HepG2 (cell line): ENCODE measurements around the gene OTOP2. TPM values are rescaled to one million over a fixed set of nuclear protein-coding genes. Genes with fewer than 3 reads are reported as not detected.

Experiments used
- FOXA1 ChIP-seq, 2 experiments: fragments of 450-650 bp in 1 of 2; sonication (generic) in 1 of 2; formaldehyde crosslinking in 1 of 2; IDR thresholded peaks; 2 replicates each; pipeline versions ENCODE4 v1.4.0 to v1.6.1; 2016 to 2020; ENCODE audit warnings: missing genetic modification reagents in 1 of 2
- GATAD2A ChIP-seq: IDR thresholded peaks from 2 replicates; pipeline ENCODE4 v1.6.1; 2016
- SNAI1 ChIP-seq: sonication (generic); formaldehyde crosslinking; IDR thresholded peaks from 2 replicates; pipeline ENCODE4 v1.5.0; 2020; ENCODE audit warnings: mild to moderate bottlenecking, missing genetic modification reagents, borderline replicate concordance
- ZNF432 ChIP-seq: sonication (generic); formaldehyde crosslinking; IDR thresholded peaks from 2 replicates; pipeline ENCODE4 v1.5.0; 2020; ENCODE audit warnings: missing genetic modification reagents, mild to moderate bottlenecking, borderline replicate concordance
- ZNF530 ChIP-seq: sonication (generic); formaldehyde crosslinking; IDR thresholded peaks from 2 replicates; pipeline ENCODE4 v1.5.0; 2020; ENCODE audit warnings: low read depth, mild to moderate bottlenecking, missing genetic modification reagents
- ZNF547 ChIP-seq: sonication (generic); formaldehyde crosslinking; IDR thresholded peaks from 2 replicates; pipeline ENCODE4 v1.5.1; 2020; ENCODE audit warnings: mild to moderate bottlenecking, missing genetic modification reagents
- ZNF557 ChIP-seq: sonication (generic); formaldehyde crosslinking; IDR thresholded peaks from 2 replicates; pipeline ENCODE4 v1.4.0; 2020; ENCODE audit warnings: missing genetic modification reagents
- ZNF841 ChIP-seq: sonication (generic); formaldehyde crosslinking; IDR thresholded peaks from 2 replicates; pipeline ENCODE4 v1.8.1; 2023; ENCODE audit warnings: missing genetic modification reagents, borderline replicate concordance
- ZSCAN30 ChIP-seq: sonication (generic); formaldehyde crosslinking; IDR thresholded peaks from 2 replicates; pipeline ENCODE4 v1.5.0; 2020; ENCODE audit warnings: mild to moderate bottlenecking, missing genetic modification reagents
- polyA plus RNA-seq, 8 experiments: library from polyadenylated mRNA; depleted of rRNA in 3 of 8; stranded (reverse) in 7 of 8; unstranded in 1 of 8; fragments of >200 nt; fragmentation: Illumina TruSeq in 4 of 8; extraction: Trizol in 4 of 8; gene quantifications; 2 replicates each; pipeline versions ENCODE4 v1.2.1 to v1.2.3, GENCODE V29; 2011 to 2016; ENCODE audit warnings: low read depth in 4 of 8, missing spikeins in 1 of 8, mixed read lengths in 1 of 8; ENCODE audit not compliant: insufficient read depth in 1 of 8
- total RNA-seq, 5 experiments: library from RNA; depleted of rRNA; stranded (reverse); fragments of >200 nt; fragmentation: Illumina TruSeq; extraction: Trizol; gene quantifications; 2 replicates each; pipeline ENCODE4 v1.2.3, GENCODE V29; 2016; ENCODE audit warnings: low read depth in 1 of 5
- TF ChIP-seq, protein P1 (sequence below): sonication (generic); formaldehyde crosslinking; IDR thresholded peaks from 2 replicates; pipeline ENCODE4 v1.4.0; 2020; ENCODE audit warnings: mild to moderate bottlenecking, missing genetic modification reagents
- TF ChIP-seq, protein P2 (sequence below): sonication (generic); formaldehyde crosslinking; IDR thresholded peaks from 2 replicates; pipeline ENCODE4 v1.4.0; 2020; ENCODE audit warnings: missing genetic modification reagents
- TF ChIP-seq, protein P3 (sequence below): sonication (generic); formaldehyde crosslinking; IDR thresholded peaks from 2 replicates; pipeline ENCODE4 v1.5.1; 2020; ENCODE audit warnings: missing genetic modification reagents, mild to moderate bottlenecking, borderline replicate concordance
- TF ChIP-seq, protein P4 (sequence below), 2 experiments: sonication (generic) in 1 of 2; formaldehyde crosslinking in 1 of 2; IDR thresholded peaks; 2 replicates each; pipeline versions ENCODE4 v1.6.1 to v1.9.0; 2014 to 2022; ENCODE audit warnings: antibody characterized with exemption in 1 of 2, borderline replicate concordance in 1 of 2, inconsistent platforms in 1 of 2, low read depth in 1 of 2, missing genetic modification reagents in 1 of 2

The OTOP2 gene
- total and polyA plus RNA-seq, 2 of the 13 experiments (the other 11 are each of a cell fraction or from before 2014, with no cell fraction given) = not detected

DNA sequence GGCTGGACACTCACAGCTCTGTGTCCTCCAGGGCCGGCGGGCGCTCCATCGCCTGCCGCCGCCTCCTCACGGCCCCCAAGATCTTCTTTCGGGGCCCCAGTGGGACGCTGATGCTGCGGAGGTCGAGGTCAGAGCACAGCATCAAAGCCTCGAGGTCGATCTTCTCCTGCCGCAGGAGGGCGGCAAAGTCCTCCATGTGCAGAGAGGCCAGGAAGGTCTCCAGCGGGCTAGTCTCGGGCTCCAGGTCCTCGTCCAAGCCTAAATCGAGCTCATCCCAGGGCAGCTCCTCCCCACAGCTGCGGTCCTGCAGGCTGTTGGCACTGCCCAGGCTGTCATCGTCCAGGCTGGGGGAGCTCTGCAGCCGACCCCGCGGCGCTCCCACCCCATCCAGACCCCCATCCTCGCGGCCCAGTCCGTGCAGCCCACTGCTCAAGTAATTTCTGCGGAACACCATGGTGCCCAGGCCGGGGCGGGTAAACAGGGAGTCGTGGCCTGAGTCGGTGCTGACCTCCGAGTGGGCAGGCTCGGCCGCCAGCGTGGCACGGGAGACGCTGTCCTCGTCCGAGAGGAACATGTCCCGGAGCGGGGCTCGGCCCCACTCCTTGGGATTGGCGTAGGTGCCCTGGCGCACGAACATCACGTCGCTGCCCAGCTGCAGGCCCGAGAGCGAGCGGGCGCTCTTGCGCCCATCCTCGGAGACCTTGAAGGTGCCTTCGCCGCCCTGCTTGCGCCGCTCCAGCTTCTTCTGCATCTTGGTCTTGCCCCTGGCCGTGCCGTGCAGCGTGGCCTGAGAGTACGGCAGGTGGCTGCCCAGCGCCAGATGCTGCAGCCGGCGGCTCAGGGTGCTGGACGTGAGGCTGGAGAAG, 4.4 kb upstream of the OTOP2 start (continued):
- TF ChIP-seq, protein P1, sequence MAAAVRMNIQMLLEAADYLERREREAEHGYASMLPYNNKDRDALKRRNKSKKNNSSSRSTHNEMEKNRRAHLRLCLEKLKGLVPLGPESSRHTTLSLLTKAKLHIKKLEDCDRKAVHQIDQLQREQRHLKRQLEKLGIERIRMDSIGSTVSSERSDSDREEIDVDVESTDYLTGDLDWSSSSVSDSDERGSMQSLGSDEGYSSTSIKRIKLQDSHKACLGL (CRISPR knock-in tag) = peak; percentile 53; the same call in 1 of the 2 replicates
- TF ChIP-seq ZNF557 (CRISPR knock-in tag) (no peak), ZNF530 (CRISPR knock-in tag) (no peak), ZSCAN30 (CRISPR knock-in tag) (no peak), ZNF841 (CRISPR knock-in tag) (no peak), FOXA1 (IDR thresholded peaks at IDR 0.05) (no peak), FOXA1 (CRISPR knock-in tag; IDR thresholded peaks at IDR 0.05) (no peak), GATAD2A (CRISPR knock-in tag) (peak; percentile 13; the same call in 1 of the 2 replicates), ZNF432 (no peak), ZNF547 (CRISPR knock-in tag) (no peak), SNAI1 (CRISPR knock-in tag) (no peak)
- TF ChIP-seq, protein P2, sequence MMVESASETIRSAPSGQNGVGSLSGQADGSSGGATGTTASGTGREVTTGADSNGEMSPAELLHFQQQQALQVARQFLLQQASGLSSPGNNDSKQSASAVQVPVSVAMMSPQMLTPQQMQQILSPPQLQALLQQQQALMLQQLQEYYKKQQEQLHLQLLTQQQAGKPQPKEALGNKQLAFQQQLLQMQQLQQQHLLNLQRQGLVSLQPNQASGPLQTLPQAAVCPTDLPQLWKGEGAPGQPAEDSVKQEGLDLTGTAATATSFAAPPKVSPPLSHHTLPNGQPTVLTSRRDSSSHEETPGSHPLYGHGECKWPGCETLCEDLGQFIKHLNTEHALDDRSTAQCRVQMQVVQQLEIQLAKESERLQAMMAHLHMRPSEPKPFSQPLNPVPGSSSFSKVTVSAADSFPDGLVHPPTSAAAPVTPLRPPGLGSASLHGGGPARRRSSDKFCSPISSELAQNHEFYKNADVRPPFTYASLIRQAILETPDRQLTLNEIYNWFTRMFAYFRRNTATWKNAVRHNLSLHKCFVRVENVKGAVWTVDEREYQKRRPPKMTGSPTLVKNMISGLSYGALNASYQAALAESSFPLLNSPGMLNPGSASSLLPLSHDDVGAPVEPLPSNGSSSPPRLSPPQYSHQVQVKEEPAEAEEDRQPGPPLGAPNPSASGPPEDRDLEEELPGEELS = no peak
- TF ChIP-seq, protein P3, sequence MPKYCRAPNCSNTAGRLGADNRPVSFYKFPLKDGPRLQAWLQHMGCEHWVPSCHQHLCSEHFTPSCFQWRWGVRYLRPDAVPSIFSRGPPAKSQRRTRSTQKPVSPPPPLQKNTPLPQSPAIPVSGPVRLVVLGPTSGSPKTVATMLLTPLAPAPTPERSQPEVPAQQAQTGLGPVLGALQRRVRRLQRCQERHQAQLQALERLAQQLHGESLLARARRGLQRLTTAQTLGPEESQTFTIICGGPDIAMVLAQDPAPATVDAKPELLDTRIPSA (CRISPR knock-in tag) = no peak
- TF ChIP-seq, protein P4, sequence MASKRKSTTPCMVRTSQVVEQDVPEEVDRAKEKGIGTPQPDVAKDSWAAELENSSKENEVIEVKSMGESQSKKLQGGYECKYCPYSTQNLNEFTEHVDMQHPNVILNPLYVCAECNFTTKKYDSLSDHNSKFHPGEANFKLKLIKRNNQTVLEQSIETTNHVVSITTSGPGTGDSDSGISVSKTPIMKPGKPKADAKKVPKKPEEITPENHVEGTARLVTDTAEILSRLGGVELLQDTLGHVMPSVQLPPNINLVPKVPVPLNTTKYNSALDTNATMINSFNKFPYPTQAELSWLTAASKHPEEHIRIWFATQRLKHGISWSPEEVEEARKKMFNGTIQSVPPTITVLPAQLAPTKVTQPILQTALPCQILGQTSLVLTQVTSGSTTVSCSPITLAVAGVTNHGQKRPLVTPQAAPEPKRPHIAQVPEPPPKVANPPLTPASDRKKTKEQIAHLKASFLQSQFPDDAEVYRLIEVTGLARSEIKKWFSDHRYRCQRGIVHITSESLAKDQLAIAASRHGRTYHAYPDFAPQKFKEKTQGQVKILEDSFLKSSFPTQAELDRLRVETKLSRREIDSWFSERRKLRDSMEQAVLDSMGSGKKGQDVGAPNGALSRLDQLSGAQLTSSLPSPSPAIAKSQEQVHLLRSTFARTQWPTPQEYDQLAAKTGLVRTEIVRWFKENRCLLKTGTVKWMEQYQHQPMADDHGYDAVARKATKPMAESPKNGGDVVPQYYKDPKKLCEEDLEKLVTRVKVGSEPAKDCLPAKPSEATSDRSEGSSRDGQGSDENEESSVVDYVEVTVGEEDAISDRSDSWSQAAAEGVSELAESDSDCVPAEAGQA (IDR thresholded peaks at IDR 0.05; ENCODE audit: low read depth) = no peak
- TF ChIP-seq, protein P4 (CRISPR knock-in tag; IDR thresholded peaks at IDR 0.05; ENCODE audit: borderline replicate concordance) = no peak
